HG03097 (cell line): Measurements from ENCODE around the gene USP9X.
A peak's percentile ranks its signal among the peaks of the same experiment; 100 is the strongest.
"Not testable (repeated sequence)": the region's sequence is repeated elsewhere in the genome, so short reads cannot be mapped to it uniquely, and the experiment has no call there.

Experiments
- ATAC-seq: cut with Tn5 transposase; IDR thresholded peaks from one replicate; pipeline ENCODE4 v1.9.1; 2021; ENCODE audit not compliant: unreplicated experiment, low FRiP score

USP9X gene

GRCh38 chrX:41122664-41123257 is 37.5 kb downstream of the USP9X start:
- no peak for ATAC-seq

- peak; percentile 72 for ATAC-seq
Measured at GRCh38 chrX:41127477-41128192, 42.4 kb downstream of the USP9X start.

GRCh38 chrX:41128955-41129354 is 43.7 kb downstream of the USP9X start:
- no peak for ATAC-seq

GRCh38 chrX:41131766-41132165 is 46.5 kb downstream of the USP9X start:
- no peak for ATAC-seq

GRCh38 chrX:41133551-41133950 is 48.3 kb downstream of the USP9X start:
- ATAC-seq: no peak

- ATAC-seq: no peak
Measured at GRCh38 chrX:41137589-41137988, 52.3 kb downstream of the USP9X start.

- ATAC-seq: no peak
Measured at GRCh38 chrX:41142130-41142910, 57.1 kb downstream of the USP9X start.

GRCh38 chrX:41144873-41145272 is 59.6 kb downstream of the USP9X start:
- ATAC-seq: no peak

GRCh38 chrX:41145920-41146608 is 60.8 kb downstream of the USP9X start:
- no peak for ATAC-seq

GRCh38 chrX:41148553-41148952 is 63.3 kb downstream of the USP9X start:
- no peak for ATAC-seq

- ATAC-seq: no peak
Measured at GRCh38 chrX:41150043-41150442, 64.8 kb downstream of the USP9X start.

- ATAC-seq: not testable (repeated sequence)
Measured at GRCh38 chrX:41151726-41152125, 66.5 kb downstream of the USP9X start.

GRCh38 chrX:41152221-41152620 is 67.0 kb downstream of the USP9X start:
- no peak for ATAC-seq

GRCh38 chrX:41153448-41153847 is 68.2 kb downstream of the USP9X start:
- ATAC-seq: no peak

- no peak for ATAC-seq
Measured at GRCh38 chrX:41153957-41154356, 68.7 kb downstream of the USP9X start.

GRCh38 chrX:41164449-41164848 is 79.2 kb downstream of the USP9X start:
- ATAC-seq: no peak

- no peak for ATAC-seq
Measured at GRCh38 chrX:41167888-41168287, 82.6 kb downstream of the USP9X start.

- no peak for ATAC-seq
Measured at GRCh38 chrX:41176263-41176662, 91.0 kb downstream of the USP9X start.

- ATAC-seq: no peak
Measured at GRCh38 chrX:41177297-41177696, 92.1 kb downstream of the USP9X start.

GRCh38 chrX:41178201-41178600 is 93.0 kb downstream of the USP9X start:
- no peak for ATAC-seq
